ENCODE measurements around the gene OR4M1.
"Not testable (repeated sequence)": the region's sequence is repeated elsewhere in the genome, so short reads cannot be mapped to it uniquely, and the experiment has no call there.

The OR4M1 gene

GRCh38 chr14:19823765-19824164, 50.5 kb downstream of the OR4M1 start:
- DNase-seq: no peak

DNA sequence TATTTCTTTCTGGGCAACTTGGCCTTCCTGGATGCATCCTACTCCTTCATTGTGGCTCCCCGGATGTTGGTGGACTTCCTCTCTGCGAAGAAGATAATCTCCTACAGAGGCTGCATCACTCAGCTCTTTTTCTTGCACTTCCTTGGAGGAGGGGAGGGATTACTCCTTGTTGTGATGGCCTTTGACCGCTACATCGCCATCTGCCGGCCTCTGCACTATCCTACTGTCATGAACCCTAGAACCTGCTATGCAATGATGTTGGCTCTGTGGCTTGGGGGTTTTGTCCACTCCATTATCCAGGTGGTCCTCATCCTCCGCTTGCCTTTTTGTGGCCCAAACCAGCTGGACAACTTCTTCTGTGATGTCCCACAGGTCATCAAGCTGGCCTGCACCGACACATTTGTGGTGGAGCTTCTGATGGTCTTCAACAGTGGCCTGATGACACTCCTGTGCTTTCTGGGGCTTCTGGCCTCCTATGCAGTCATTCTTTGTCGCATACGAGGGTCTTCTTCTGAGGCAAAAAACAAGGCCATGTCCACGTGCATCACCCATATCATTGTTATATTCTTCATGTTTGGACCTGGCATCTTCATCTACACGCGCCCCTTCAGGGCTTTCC, 54.4 kb downstream of the OR4M1 start:
- not testable (repeated sequence) for DNase-seq

- DNase-seq: no peak
Observed at GRCh38 chr14:19828314-19828713, 55.0 kb downstream of the OR4M1 start.

All from stimulated activated CD4-positive, alpha-beta T cell treated with anti-CD3 and anti-CD28 coated beads, Interleukin-15, amount 100 ng/mL, for 24 hours (primary cell).